Muscle layer of colon (tissue), 2 donors: ENCODE results near the gene MT1HL1.

Experiments
- H3K27ac ChIP-seq: one replicate; pipeline ENCODE4 v1.7.0; 2013; ENCODE audit warnings: low read depth, mild to moderate bottlenecking, low read length, moderate library complexity
- H3K27me3 ChIP-seq, 2 donors: one replicate each; pipeline ENCODE4 v1.7.0; 2013; ENCODE audit warnings: low read length in 2 of 2, mild to moderate bottlenecking in 2 of 2; ENCODE audit not compliant: insufficient read depth in 2 of 2, control insufficient read depth in 1 of 2
- H3K36me3 ChIP-seq: one replicate; pipeline ENCODE4 v1.7.0; 2013; ENCODE audit warnings: mild to moderate bottlenecking, low read length; ENCODE audit not compliant: insufficient read depth
- H3K4me1 ChIP-seq: one replicate; pipeline ENCODE4 v1.7.0; 2013; ENCODE audit warnings: mild to moderate bottlenecking, low read length; ENCODE audit not compliant: insufficient read depth
- H3K4me3 ChIP-seq, 2 donors: one replicate each; pipeline ENCODE4 v1.7.0; 2013; ENCODE audit warnings: low read length in 2 of 2, low read depth in 1 of 2, mild to moderate bottlenecking in 1 of 2, moderate library complexity in 1 of 2
- H3K9ac ChIP-seq: one replicate; pipeline ENCODE4 v1.7.0; 2013; ENCODE audit warnings: low read length
- H3K9me3 ChIP-seq: one replicate; pipeline ENCODE4 v1.7.0; 2013; ENCODE audit warnings: mild to moderate bottlenecking, low read length
- donor health status: abdominal sarcoma.
- donor health status: Adenocarcinoma of cecum.

The MT1HL1 gene

DNA sequence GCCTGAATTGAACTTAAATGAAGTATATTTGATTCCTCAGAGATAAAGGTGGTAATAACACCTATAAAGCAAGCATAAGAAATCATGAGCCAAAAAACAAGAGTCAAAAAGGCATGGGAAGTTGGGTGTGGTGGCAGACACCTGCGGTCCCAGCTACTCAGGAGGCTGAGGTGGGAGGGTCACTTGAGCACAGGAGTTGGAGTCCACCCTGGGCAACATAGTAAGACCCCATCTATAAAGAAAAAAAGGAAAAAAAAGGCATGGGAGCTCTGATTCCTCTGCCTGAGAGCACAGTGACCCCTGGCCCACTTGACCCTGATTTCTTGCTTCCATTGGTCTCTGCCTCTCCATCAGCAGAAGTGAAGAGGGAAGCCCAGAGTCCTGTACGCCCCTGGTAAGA is 40.3 kb downstream of the MT1HL1 start:
- no peak overlapping the region for H3K27ac ChIP-seq
- H3K9me3 ChIP-seq: no peaks in the 10 kb centered on the region
- no peaks in the 10 kb centered on the region for H3K36me3 ChIP-seq
- no peak overlapping the region for H3K9ac ChIP-seq
- no peak overlapping the region for H3K4me3 ChIP-seq
- H3K4me1 ChIP-seq: no peaks in the 10 kb centered on the region
- no peaks in the 10 kb centered on the region for H3K27me3 ChIP-seq

DNA sequence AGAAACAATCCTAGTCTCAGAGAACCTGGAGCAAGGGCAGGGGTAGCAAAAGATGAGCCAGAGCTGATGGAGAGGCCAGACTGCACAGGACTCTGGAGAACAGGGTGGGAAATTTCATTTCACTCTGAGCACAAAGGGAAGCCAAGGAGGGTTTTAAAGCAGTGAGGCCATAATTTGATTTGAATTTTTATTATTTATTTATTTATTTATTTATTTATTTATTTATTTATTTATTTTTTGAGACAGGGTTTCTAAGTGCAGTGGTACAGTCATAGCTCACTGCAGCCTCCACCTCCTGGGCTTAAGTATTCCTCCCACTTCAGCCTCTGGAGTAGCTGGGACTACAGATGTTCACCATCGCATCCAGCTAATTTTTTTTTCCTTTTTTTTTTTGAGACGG is 45.1 kb downstream of the MT1HL1 start:
- H3K9me3 ChIP-seq: no peaks in the 10 kb centered on the region
- H3K27ac ChIP-seq: no peak overlapping the region
- H3K36me3 ChIP-seq: no peaks in the 10 kb centered on the region
- H3K9ac ChIP-seq: no peak overlapping the region
- no peaks in the 10 kb centered on the region for H3K4me1 ChIP-seq
- H3K27me3 ChIP-seq: no peaks in the 10 kb centered on the region
- H3K4me3 ChIP-seq: no peak overlapping the region

DNA sequence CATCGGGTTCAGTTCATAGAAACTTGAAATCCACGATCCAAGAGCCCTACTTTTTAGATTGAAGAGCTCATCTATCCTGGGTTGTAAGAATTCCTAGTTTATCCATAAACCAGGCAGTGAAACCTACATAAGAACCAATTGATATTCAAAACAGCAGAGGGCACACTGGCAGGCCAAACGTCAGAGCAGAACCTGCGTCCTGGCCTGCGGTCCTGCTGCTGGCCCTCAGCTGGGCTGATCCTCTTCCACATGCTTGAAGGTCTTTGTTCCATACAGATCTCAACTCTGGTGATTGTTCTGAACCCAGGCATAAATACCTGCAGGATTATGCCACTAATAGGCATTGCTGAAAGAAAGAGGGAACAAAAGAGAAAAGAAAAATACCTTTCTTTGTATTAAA is 47.0 kb downstream of the MT1HL1 start:
- Histone ChIP-seq H3K4me3 (no peak overlapping the region), H3K36me3 (no peaks in the 10 kb centered on the region), H3K27ac (no peak overlapping the region), H3K9me3 (no peaks in the 10 kb centered on the region), H3K27me3 (no peaks in the 10 kb centered on the region), H3K9ac (no peak overlapping the region), H3K4me1 (peaks cover 12% of the 10 kb centered on the region)
